K562 (cell line): Measurements from ENCODE around the gene P2RY4. TPM values are rescaled to one million over a fixed set of nuclear protein-coding genes. Genes with fewer than 3 reads are reported as not detected.
A peak's percentile ranks its signal among the peaks of the same experiment; 100 is the strongest.

Source experiments
- BCOR ChIP-seq: fragments of 450-650 bp; IDR thresholded peaks from 2 replicates; pipeline ENCODE4 v1.6.1; 2016
- CREB1 ChIP-seq, 2 experiments: sonication (generic) in 1 of 2; formaldehyde crosslinking in 1 of 2; IDR thresholded peaks; 2 replicates each; pipeline versions ENCODE4 v1.6.1 to v1.8.0; 2012 to 2022; ENCODE audit warnings: inconsistent platforms in 1 of 2, mild to moderate bottlenecking in 1 of 2, missing genetic modification reagents in 1 of 2, moderate library complexity in 1 of 2
- GABPB1 ChIP-seq: sonication (generic); formaldehyde crosslinking; IDR thresholded peaks from 2 replicates; pipeline ENCODE4 v1.8.0; 2022; ENCODE audit warnings: mild to moderate bottlenecking, missing genetic modification reagents
- HMGN3 ChIP-seq: IDR thresholded peaks from 2 replicates; pipeline ENCODE4 v1.6.1; 2011; ENCODE audit warnings: borderline replicate concordance, low read depth, mild to moderate bottlenecking, mixed read lengths, low read length; ENCODE audit not compliant: insufficient read length; ENCODE audit errors: extremely low read depth
- HNRNPK ChIP-seq: fragments of 200-400 bp; formaldehyde crosslinking; IDR thresholded peaks from one replicate; pipeline ENCODE4 v1.6.1; 2018; ENCODE audit warnings: mild to moderate bottlenecking, low read depth, low read length; ENCODE audit not compliant: poor library complexity, severe bottlenecking
- JUND ChIP-seq, 2 experiments: IDR thresholded peaks; 2 replicates in 1 of 2; 3 replicates in 1 of 2; pipeline ENCODE4 v1.6.1; 2011; ENCODE audit warnings: borderline replicate concordance in 2 of 2, low read depth in 2 of 2, low read length in 2 of 2, improper control_type of control experiment in 1 of 2, missing biosample characterization in 1 of 2, missing genetic modification characterization in 1 of 2, missing genetic modification reagents in 1 of 2
- MBD2 ChIP-seq: sonication (generic); IDR thresholded peaks from 2 replicates; pipeline ENCODE4 v1.6.1; 2016; ENCODE audit warnings: low read depth, borderline replicate concordance
- MYBL2 ChIP-seq, 2 experiments: fragments of 450-650 bp in 1 of 2; sonication (generic) in 1 of 2; formaldehyde crosslinking in 1 of 2; IDR thresholded peaks; 2 replicates each; pipeline versions ENCODE4 v1.6.1 to v1.8.1; 2017 to 2022; ENCODE audit warnings: borderline replicate concordance in 1 of 2, inconsistent platforms in 1 of 2, low read depth in 1 of 2, mild to moderate bottlenecking in 1 of 2, missing genetic modification reagents in 1 of 2, moderate library complexity in 1 of 2
- NCOR1 ChIP-seq: fragments of 450-650 bp; IDR thresholded peaks from 2 replicates; pipeline ENCODE4 v1.6.1; 2016; ENCODE audit warnings: mild to moderate bottlenecking, moderate library complexity
- POLR2B ChIP-seq: fragments of 450-650 bp; IDR thresholded peaks from 2 replicates; pipeline ENCODE4 v1.6.1; 2018; ENCODE audit warnings: low read depth; ENCODE audit not compliant: partially characterized antibody
- POLR2H ChIP-seq: IDR thresholded peaks from 2 replicates; pipeline ENCODE4 v1.6.1; 2016; ENCODE audit warnings: missing genetic modification characterization, low read depth, mild to moderate bottlenecking, control low read depth, missing compliant biosample characterization, moderate library complexity
- SMAD4 ChIP-seq: fragments of 250-450 bp; sonication (Bioruptor Pico); conservative IDR thresholded peaks from 2 replicates; pipeline ENCODE4 v1.8.0; 2021; ENCODE audit warnings: inconsistent platforms, mild to moderate bottlenecking, moderate library complexity
- SP1 ChIP-seq: sonication (generic); formaldehyde crosslinking; IDR thresholded peaks from 2 replicates; pipeline ENCODE4 v1.8.1; 2022; ENCODE audit warnings: mild to moderate bottlenecking, missing genetic modification reagents
- TAF1 ChIP-seq: IDR thresholded peaks from 2 replicates; pipeline ENCODE4 v1.6.1; 2011; ENCODE audit warnings: mild to moderate bottlenecking, low read length, moderate library complexity; ENCODE audit not compliant: insufficient read depth, control insufficient read depth, severe bottlenecking; ENCODE audit errors: extremely low read depth
- XRCC3 ChIP-seq: fragments of 450-650 bp; IDR thresholded peaks from 2 replicates; pipeline ENCODE4 v1.6.1; 2017; ENCODE audit warnings: mild to moderate bottlenecking, moderate library complexity
- ZNF408 ChIP-seq: fragments of 250-450 bp; sonication (Bioruptor Pico); IDR thresholded peaks from 2 replicates; pipeline ENCODE4 v1.4.0; 2020; ENCODE audit warnings: low read depth, mild to moderate bottlenecking, moderate library complexity
- ZNF830 ChIP-seq: fragments of 250-450 bp; sonication (Bioruptor Pico); IDR thresholded peaks from 2 replicates; pipeline ENCODE4 v1.5.0; 2021; ENCODE audit warnings: mild to moderate bottlenecking
- polyA plus RNA-seq, 8 experiments: library from polyadenylated mRNA; depleted of rRNA in 4 of 8; stranded (reverse) in 5 of 8; unstranded in 3 of 8; fragments of >200 nt; fragmentation: Nextera tagmentation in 2 of 8; fragmentation: Illumina TruSeq in 1 of 8; extraction: Ambion mirVana in 2 of 8; extraction: Trizol in 1 of 8; gene quantifications; 2 replicates each; pipeline versions ENCODE4 v1.2.1 to v1.2.3, GENCODE V29; 2011 to 2014; ENCODE audit warnings: inconsistent platforms in 1 of 8, missing spikeins in 1 of 8
- total RNA-seq, 7 experiments: library from RNA; depleted of rRNA in 6 of 7; stranded (reverse); fragments of >200 nt in 6 of 7; fragmentation: Illumina TruSeq in 2 of 7; extraction: Trizol in 2 of 7; gene quantifications; 2 replicates each; pipeline versions ENCODE4 v1.2.1 to v1.2.3, GENCODE V29; 2011 to 2021; ENCODE audit warnings: low replicate concordance in 1 of 7

The P2RY4 gene
- total and polyA plus RNA-seq, 9 of the 15 experiments (the other 6 are each of a cell fraction or from before 2014, with no cell fraction given) = not detected

DNA sequence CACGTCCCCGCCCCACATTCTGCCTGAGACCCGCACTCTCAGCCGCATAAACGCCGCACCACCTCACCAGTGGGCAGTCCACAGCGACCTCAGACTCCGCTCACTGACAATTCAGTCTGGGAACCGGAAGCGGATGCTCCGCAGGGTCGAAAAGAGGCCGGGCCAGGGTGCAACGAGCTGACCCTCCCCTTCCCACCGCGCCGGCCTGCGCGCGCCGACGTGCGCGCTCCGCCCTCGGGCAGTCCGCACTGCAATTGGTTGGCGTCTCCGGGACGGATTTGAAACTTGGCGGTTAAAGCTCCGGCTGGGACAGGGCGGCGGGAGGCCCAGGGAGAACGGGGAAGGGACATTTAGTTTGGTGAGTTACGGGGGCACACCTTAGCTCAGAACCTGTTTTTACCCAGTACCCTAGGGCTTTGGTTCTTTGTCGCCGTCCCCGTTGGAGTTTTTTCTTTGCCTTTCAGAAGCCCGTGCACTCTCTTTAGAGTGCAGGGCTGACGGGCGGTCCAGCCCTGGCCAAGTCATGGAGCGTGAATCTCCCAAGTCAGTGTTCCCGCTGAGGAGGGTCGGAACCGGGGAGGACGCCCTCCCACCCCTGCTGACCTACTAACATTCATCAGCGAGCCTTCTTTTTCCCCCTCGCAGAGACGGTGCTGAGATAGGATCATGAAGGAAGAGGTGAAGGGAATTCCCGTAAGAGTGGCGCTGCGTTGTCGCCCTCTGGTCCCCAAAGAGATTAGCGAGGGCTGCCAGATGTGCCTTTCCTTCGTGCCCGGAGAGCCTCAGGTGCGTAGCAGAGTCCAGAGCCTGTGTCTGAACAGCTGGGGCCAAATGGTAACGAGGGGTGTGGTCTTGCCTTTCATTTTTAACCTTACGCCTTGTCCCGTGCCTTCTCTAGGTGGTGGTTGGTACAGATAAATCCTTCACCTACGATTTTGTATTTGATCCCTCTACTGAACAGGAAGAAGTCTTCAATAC is 30.1 kb upstream of the P2RY4 start, which contains the start of the genes KIF4A and PDZD11 (continued):
- TF ChIP-seq HNRNPK (no peak), XRCC3 (no peak), TAF1 (peak; percentile 67), MYBL2 (IDR thresholded peaks at IDR 0.05; ENCODE audit: low read depth) (peak; percentile 96), MYBL2 (CRISPR knock-in tag; IDR thresholded peaks at IDR 0.05; ENCODE audit: borderline replicate concordance) (peak; percentile 80; the same call in 1 of the 2 replicates), ZNF830 (no peak), BCOR (no peak), SMAD4 (CRISPR knock-in tag) (0 out of 2 replicates have a peak, but pooled peaks have one; percentile 22), JUND (IDR thresholded peaks at IDR 0.05; ENCODE audit: borderline replicate concordance, low read depth, low read length) (0 out of 2 replicates have a peak, but pooled peaks have one; percentile 19), JUND (tag; IDR thresholded peaks at IDR 0.05; ENCODE audit: borderline replicate concordance, low read depth, low read length) (no peak; the same call in 2 of the 3 replicates), ZNF408 (CRISPR knock-in tag) (no peak), SP1 (CRISPR knock-in tag) (peak; percentile 46; the same call in 1 of the 2 replicates), POLR2B (peak; percentile 55), MBD2 (0 out of 2 replicates have a peak, but pooled peaks have one; percentile 26), POLR2H (peak; percentile 72), GABPB1 (peak; percentile 69; the same call in 1 of the 2 replicates), HMGN3 (peak; percentile 28), NCOR1 (0 out of 2 replicates have a peak, but pooled peaks have one; percentile 12), CREB1 (IDR thresholded peaks at IDR 0.05) (no peak), CREB1 (CRISPR knock-in tag; IDR thresholded peaks at IDR 0.05) (0 out of 2 replicates have a peak, but pooled peaks have one; percentile 38)
- TF ChIP-seq, all 486 proteins: peak for 65
